Measurements from ENCODE around the gene BICD2.

BICD2 gene

DNA sequence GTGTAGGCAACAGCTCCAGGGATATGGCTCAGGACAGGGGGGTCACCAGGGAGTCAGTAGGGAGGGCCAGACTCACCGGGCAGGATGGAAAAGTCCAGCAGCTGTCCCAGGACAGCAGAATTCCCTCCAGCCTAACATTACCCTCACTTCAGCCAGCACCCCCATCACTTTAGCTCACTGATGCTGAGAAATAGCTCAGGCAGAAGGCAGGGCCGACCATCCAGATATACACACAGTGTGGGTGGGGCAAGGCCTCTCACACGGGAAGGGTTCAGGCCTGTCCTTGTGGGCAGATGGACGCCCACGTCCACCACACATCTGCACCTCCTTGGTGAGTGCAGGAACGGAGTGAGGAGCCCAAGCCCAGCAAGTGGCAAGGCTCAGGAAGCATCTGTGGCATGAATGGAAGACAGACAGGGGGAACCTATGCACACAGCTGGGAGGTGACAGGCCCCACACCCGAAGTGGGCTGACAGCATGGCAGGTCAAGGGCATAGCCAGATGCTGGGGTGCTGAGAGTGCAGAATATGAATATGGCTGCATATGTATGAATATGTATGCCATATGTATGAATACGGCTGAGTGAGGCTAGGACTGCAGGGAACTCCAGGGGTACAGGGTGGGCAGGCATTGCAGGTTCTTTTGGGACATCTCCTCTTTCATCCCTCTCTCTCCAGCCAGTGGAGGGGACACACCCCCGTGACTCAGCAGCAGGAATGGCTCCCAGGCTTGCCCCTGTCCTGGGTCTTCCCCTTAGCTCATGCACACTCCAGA, 17.0 kb downstream of the BICD2 start:
- peak; percentile 25 for DNase-seq

DNA sequence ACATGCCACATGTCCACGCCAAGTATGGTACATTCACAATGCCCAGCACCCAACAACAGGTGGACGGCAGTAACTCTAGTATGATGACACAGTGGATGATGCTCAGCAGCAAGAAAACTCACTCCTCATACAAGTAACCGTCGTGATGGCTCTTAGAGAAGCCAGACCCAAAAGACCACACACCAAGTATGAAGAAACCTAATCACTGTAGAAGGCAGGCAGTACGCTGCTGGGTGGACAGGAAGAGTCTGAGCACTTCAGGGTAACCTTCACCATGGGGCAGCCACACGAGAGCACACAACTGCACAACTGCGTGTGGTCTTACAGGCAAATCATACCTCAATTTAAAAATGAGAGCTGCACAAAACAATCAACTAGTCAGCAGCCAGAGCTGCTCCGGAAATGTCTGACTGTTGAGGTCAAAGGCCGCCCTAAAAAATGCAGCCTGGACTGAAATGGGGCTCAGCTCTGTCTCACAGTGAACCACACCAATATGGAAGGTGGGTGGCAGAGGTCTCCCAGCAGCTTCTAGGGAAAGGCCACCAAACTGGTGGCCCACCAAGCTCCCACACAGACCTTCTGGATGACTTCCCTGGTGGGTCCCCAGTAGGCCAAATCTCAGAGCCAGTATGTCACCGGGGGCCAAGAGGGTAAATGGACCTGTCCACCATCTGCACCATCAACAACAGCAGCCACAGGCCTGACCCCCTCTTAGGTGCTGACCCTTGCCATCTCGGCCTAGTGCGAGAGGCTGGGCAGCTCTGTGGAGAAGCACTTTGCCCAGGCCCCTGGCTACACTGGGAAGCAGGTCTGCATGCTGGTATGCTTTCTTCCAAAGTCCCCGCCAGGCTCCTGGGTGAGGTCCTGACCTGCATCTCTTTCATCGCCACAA, 17.8 kb downstream of the BICD2 start:
- DNase-seq = peak; percentile 28

DNA sequence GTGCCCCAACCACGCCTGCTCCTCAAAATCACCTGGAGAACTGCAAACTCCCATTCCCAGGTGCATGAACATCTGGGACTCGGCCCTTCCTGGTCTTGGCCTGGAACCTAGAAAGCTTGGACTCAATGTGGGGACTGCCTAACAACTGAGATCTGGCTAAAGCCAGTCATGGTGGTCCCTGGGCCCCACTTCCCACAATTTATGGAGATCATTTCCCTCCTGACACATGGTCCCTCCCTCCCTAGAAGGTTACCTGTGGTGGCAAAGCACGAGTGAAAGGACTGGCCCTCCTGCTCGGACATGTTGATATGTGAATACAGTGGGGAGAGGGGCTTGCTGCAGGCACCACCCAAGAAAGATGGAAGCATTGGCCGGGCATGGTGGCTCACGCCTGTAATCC, 18.8 kb downstream of the BICD2 start:
- DNase-seq = no peak

DNA sequence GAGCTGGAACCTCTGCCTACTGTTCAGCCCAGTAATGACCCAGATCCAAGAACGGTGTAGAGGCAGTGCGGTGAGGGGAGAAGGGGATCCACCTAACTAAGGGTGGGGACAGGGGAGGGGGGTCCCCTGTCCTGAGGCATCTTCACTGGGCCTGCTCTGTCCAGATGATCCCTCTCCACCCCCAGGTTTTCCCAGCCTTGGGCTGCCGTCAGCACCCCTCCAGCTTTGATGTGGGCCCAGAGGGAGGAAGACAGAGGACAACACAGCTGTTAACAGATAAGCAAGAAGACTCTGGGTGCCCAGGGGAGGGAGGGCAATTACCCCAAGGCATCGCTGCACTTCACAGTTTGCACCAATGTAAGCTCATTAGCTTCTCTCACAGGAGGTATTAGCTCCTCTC, 19.3 kb downstream of the BICD2 start:
- DNase-seq = no peak

DNA sequence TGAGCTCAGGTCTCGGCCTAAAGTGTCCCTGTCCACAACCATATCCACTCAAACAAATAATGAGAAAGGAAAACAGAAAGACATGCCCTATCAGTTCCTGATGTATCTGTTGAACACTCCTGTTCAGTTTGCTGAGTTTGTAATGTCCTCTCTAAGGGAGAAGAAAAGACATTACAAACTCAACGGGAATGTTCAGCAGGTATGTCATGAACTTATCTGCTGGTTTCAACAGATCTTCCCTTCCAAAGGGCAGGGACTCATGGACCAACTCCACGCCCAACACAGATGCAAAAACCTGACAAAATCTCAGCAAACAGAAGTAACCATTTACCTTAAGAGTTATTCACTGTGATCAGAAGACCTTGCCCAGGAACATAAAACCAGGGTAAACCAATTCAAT, 23.7 kb downstream of the BICD2 start:
- no peak for DNase-seq

DNA sequence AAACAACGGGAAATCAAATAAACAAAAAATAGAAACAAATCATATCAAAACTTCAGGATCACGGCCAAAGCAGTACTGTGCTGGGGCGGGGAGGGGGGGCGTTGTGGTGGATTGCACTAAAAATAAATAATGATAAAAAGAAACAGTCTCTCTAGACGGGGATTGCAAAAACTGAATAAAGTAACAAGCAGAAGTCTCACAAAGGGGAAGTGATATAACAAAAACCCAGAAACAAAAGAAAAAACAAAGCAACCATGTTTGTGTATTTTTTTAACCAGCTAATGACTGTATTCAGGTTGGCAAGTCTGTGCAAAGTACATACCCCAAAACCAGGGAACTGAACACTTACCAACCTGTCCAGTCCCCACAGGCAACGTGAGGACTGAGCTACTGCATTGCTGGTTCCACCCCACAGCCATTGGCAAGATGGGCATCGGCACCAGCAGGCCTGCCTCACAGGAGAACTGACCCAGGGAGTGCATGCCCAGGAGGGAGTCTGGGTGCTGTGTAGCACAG, 24.1 kb downstream of the BICD2 start:
- no peak for DNase-seq

DNA sequence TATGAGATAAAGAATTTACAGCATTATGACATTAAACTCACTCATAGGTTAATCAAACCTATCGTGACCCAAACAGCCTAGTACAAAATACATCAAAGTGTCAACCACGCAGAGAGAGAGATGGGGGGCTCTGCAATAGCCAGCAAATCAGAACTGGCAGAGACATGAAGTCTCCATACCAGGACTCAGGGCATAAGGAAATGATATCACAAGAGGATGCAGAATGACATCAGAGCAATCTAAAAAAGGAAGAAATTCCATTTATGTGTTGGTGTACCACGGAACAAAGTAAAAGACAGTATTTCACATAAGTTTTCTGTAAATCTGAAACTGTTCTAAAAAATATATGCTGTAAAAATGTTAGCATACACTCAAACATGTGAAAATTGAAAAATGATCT, 24.6 kb downstream of the BICD2 start:
- peak; percentile 17 for DNase-seq

DNA sequence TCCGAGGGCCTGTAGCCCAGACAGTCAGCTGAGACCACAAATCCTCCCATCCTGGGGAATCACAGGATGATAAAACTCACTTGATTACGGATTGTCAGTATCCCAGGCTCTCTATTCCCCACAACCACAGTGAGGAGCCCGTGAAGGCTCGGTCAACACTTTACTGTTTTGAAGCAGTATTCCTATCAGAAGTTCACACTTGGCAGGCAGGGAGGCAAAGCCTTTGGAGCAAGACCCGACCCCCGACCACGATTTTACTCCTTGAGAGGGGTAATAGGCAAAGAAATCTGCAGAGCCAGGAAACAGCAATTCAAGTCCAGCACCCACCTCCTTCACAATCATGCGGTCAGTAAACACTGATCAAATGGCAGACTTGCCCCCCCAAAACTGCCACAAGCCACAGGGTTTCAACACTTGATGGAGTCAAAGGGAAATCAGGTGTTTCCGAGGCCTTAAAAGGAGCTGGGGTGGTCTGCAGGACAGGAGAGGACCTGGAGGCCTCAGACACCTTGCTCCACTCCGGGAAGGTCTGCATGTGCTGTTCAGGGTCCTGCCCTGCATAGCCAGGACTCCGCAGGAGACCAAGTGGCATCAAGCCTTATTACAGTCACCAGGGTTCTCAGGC, 25.2 kb downstream of the BICD2 start:
- no peak for DNase-seq

DNA sequence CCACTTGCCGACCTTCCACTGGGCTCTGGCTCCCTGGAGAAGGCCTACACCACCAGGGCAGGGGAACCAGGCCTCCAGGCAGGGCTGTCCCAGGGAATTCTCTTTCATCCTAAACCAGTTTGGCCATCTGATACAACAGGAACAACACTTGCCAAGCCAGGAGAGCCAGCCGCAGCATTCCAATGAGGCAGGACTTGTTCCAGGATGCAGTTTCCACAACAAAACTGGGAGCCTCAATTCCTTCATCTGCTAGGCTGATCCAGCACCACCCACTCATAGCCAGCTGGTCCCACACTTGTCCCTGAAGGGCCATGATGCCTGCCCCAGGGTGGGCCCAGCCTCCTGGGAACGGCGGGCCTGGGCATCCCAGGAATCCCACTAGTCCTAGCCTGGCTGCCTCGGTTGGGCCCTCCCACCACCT, 26.0 kb downstream of the BICD2 start:
- DNase-seq = no peak

DNA sequence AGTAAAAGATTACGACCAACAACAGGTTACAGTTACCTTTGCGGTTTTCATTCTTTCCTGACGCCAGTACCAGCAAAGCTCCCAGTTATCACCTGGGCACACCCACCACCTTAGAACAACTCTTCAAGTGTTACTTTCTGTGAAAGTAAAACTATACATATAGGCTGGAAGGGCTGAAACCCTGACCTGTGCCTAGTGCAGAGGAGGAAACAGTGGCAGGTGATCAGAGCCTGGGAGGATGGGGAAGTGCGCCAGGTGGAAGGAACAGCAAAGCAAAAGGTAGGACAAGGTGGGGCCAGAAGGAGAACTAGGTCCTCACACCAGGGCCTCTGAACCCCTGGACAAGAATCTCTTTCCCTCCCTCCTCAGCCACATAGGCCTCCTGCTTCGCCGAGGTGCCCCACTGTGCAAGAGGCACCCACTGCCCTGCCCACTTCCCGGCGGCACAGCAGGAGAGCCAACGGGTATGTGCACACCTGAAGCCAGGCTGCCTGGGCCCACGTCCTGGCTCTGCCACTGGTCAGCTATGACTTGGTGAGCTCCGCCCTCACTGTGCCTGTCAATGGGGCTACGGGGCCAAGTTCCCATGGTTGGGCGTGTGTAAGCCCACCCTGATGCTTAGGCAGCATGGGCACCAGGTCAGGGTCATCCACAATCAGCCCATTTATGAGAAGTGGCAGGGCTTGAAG, 26.9 kb downstream of the BICD2 start:
- DNase-seq = no peak

DNA sequence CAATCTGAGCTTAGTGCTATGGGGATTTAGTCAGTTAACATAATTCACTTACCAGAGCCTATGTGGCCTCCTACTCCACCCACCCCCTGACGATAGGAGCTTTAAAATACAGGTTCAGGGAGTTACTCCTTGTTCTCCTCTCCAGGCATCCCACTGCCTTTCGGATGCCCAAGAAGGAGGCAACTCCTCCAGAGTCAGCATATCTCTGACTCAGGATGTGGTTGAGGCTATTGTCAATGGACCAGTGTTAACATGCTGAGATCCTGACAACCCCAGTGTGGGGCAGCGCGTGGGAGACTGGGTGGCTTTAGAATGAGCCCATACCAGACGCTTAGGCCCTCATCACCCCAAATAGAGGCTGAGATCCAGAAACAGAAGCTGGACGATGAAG, 27.4 kb downstream of the BICD2 start:
- DNase-seq = no peak

DNA sequence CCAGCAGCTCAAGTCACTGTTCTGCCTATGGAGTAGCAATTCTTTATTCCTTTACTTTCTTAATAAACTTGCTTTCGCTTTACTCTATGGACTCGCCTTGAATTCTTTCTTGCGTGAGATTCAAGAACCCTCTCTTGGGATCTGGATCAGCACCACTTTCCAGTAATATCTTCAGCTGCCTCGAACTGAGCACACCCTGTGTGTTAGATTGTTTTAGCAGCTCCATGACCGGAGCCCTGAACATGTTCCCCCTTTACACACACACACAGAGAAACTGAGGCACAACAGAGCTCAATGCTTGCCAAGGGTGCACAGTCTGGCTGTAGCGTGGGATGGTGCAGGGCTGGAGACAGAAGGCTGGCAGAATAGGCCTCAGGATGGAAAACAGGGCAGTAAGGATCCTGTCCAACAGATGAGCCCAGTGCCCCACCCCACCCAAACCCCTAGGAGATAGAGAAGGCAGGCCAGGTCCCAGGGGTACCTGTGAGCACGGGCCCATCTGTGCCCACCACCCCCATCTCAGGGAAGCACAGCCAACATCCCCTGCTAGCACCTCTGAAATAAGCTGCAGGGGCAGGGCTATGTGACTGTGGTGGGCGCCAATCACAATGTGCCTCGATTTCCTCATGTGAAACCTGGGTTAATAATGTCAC, 27.9 kb downstream of the BICD2 start:
- no peak for DNase-seq

DNA sequence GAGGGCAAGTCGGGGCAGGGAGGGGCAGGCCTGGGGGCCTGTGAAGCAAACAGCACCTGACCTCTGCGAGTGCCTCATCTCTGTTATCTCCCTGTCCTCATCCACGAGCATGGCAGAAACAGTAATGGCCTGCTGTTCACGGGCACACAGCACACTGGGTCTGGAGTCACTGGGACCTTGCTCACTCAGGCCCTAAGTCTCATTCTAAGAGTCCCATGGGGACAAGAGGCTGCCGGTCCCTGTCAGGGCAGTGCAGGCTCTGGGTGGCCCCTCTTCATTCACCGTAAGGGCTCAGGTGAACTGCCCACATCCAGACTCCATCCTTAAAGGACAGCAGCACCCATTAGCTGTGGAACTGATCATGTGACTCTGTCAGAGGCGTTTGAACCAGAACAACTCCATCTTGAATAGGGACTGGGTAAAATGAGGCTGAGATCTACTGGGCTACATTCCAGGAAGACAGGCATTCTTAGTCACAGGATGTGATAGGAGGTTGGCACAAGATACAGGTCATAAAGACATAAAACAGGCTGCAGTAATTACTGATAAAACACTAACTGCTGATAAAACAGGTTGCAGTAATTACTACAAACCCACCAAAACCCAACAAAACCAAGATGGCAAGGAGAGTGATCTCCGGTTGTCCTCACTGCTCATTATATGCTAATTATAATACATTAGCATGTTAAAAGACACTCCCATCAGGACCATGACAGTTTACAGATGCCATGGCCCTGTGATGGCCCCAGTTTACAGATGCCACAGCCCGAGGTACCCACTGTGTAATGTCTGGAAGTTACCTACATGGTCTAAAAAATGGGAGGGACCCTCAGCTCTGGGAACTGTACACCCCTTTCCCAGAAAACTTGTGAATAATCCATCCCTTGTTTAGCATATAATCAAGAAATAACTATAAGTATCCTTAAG, 28.7 kb downstream of the BICD2 start:
- no peak for DNase-seq

DNA sequence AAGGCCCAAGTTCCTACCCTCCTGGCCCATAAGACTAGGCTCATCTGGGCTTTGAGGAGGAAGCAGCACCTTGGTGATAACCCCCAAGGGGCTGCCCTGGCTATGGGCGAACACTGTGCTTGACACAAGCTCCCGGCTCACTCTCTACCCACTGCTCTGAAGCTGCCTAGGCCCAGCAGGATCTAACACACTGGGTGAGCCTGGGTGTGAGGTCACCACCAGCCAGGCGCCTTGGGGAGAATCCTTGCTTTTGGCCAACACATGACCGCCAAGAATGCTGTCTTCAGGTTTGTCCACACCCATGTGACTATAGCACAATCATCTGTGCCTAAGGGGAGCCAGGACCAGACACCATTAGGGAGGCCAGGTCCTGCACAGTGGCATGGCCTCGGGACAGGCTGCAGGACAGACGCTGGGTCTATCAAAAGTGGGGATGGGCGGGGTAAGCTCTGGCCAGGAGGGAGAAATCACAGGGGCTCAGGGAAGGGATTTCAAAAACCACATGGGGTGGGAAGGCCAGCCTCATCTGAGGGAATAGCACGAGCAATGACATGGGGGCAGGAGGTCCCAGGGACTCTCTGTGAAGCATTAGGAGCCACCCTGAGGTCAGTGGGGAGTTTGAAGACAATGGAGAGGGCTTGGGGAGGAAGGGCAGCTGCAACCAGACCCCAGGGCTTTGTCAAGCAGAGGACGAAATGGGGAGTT, 29.6 kb downstream of the BICD2 start:
- DNase-seq = no peak

DNA sequence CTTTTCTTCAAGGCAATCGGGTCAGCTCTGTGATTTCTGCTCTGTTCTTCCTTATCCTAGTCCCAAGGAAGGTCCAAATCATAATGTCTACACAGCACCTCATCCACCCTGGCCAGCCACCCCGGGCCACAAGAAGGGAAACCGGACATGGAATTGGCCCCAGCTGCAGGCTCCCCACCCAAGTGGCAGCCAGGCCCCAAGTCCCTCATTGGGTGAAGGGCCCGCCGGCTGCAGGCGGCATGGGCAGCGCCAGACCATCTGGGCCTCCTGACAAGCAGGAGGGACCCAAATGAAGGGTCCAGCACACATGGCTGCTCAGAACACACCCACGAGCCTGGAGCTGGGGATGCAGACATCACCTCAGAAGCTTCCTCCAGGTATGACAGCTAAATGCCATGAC, 33.7 kb downstream of the BICD2 start:
- DNase-seq = no peak

DNA sequence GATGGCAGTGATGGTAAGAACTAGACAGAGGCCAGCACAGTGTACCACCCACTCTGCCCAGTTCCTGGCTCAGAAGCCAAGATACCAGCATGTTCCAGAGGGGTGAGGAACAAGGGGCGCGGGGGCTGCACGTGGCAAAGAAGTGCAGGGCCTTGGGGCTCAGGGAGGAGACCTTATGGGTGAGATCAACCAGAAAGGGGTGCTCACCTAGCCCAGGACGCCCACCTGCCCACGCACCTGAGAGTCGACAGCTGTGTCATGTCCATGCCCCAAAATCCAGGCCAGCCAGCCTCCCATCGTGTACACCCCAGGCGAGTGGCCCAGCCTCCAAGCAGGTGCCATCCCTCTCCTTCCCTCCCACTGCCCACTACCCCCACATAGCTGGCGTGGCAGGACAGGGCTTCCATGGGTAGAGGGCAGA, 34.9 kb downstream of the BICD2 start:
- DNase-seq = no peak

DNA sequence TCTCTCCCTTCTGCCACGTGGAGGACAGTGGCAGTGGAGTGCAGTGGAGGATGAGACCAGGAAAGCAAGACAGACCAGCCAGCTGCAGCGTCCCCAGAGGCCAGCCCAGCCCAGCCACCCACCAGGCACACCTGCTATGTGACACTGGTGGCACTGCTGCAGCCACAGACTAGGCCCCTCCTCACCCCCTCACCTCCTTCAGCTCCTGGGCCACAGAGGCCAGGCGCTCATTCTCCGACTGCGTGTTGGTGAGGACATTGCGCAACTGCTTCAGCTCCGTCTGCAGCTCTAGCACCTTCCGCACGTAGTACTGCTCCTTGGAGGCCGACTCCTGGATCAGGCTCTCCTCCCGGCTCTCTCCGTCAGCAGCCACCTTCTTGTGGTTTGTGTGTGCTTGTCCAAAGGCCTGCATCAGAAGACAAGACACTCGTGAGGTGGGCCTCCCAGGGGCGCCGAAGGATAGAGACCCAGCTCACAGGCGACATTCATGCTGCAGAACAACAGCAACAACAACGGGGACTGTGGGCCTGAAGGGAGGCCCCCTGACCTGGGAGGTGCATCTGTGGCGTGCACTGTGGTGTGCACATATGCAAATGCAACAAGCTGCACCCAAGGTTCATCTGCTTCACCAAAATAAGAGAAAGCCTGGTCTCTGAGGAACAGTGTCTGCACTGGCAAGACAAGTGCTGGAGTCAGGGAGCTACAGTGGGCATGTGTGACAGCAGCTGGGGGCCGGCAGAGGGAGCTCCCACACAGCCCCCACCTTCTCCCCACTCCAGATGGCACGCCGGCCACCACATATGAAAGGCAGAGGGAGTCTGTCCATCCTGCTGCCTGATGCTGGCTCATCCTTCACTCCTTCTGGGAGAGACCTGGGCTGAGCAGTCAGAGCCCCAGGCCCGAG, 35.5 kb downstream of the BICD2 start:
- peak; percentile 21 for DNase-seq

DNA sequence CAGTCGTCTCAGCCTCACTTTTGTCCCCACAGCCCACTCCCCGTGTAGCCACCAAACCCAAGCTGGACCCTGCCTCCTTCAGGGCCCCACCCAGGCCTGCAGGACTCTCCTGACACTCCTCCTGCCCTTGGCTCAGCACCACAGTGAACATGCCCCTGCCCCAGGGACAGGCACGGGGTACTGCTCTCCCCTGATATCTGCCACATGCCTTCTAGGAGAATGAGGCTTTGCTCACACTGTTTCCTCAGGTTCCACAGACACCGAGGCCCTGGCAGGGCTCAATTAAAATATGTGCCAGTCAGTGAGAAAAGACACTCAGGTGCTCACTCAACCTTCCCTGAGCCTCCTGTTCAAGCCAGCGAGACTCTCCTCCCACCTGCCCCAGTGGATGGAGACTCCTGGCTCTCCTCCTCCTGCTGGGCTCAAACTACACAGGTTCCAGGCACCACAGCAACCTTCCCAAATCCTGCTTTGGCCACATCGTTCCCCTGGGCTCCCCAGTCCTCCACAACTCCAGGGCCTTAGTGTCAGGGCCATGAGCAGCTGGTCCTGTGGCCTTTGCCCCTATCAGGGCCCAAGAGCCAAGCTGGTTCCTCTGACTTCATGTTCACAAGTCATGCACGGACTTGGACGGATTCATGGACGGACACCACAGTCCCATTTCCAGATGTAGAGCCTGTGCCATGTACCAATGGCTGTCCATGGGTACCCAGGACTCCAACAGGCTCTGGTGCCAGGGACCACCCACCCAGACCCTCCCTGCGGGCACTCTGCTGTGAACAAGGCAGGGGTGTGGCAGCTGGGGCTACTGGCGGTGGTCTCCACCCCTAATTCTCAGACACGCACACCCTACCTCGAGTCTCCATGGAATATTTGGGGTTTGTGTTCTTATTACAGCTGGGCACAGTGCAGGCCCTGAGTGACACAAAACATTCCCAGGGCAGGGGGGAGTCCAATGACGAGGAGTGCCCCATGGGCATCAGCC, 36.6 kb downstream of the BICD2 start:
- DNase-seq = no peak
